NCI-H774 (cell line): ENCODE data around the gene ACOX3.
"Not testable (repeated sequence)": the region's sequence is repeated elsewhere in the genome, so short reads cannot be mapped to it uniquely, and the experiment has no call there.

Experiments used
- DNase-seq: peaks from one replicate; lab custom pipeline; 2025; lab: John Stamatoyannopoulos, UW

ACOX3 gene

GRCh38 chr4:8440492-8441311 lies at the start of gene ACOX3, which contains the start of gene TRMT44:
Gene ACOX3, minus strand, starts transcription at chr4:8440723. Its CDS starts 24,202 bp downstream, at chr4:8416521.
Gene TRMT44, plus strand, starts transcription at chr4:8440777. Its CDS starts 46 bp downstream, at chr4:8440823.
- peak; percentile 80 for DNase-seq

DNA sequence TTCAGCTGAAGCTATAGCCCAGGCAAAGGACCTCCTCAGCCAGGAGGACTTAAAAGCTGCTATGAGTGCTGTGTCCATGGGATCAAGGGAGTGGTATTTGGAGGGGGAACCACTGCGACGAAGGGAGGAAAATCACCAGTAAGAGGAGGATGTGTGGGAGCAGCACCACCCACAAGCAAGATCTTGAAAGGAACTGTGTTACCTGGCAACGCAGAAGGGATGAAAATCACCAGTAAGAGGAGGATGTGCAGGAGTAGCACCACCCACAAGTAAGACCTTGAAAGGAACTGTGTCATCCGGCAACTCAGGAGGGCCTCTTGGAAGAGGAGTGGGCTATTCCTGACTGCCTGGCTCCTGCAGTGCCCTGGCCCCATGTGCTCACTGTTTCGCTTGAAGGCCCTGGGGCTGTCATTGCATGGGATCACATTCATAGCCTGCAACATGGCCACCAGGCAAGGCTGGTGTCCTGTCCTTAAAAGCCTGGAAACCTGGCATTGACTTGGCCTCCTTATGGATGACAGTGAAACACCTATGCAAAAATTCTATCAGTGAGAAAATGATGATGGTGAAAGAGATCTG lies 48.4 kb upstream of the ACOX3 start:
- DNase-seq = no peak

- DNase-seq = not testable (repeated sequence)
Measured at GRCh38 chr4:8486643-8487042, 46.1 kb upstream of the ACOX3 start.

DNA sequence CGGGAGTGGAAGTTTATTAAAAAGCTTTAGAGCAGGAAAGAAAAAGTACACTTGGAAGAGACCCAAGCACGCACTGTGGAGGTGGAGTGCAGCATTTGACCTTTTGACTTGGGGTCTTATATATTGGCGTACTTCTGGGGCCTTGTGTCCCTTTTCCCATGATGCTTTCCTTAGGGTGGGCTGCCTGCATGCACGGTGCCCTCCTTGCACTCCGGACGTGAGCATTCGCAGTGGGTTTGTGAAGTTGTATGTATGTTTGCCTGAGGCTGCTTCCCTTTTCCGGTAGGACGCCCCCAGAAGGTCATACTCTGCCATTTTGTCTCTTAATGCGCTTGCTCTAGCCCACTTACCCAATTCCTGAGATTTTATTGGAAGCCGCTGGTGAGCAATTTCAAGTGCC lies 39.7 kb upstream of the ACOX3 start:
- no peak for DNase-seq

DNA sequence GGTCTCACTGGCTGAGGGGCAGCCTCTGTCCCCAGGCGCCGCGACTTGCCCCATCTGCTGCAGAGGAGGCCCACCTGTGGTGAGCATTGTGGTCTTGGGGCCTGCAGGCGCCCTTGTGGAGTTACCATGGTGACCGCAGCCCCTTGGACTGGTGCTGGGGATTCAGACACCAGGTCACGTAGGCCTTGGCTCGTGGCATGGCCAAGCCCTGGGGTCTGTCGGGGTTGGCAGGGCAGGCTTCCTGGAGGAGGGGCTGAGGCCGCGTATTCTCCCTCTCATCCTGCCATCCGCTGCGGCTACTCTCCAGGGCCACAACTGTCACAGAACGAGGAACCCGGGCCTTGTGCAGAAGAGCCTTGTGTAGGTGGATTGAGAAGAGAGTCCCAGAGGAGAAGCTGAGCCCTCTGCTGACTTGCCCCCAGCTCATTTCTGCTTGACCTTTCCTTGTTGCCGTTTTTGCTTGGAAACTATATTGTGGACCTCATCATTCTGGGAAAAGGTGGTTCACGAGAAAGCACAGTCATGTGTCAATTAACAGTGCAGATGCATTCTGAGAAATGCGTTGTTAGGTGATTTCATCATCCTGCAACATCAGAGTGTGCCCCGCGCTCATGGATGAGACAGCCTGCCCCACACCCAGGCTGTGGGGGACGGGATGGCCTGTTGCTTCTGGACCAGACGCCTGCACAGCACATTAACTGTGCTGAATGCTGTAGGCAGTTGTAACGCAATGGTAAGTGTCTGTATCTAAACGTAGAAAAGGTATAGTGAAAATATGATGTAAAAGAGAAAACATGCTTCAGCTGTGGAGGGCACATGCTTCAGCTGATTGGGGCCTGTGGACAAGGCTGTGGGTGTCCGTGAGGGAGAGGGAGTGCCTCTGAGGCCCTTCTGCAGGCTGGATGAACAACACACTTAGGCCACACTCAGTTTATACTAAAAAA lies 38.5 kb upstream of the ACOX3 start:
- no peak for DNase-seq

GRCh38 chr4:8478371-8478770 lies 37.8 kb upstream of the ACOX3 start:
- DNase-seq = no peak

- DNase-seq = no peak
Measured at GRCh38 chr4:8477676-8478075, 37.2 kb upstream of the ACOX3 start.

DNA sequence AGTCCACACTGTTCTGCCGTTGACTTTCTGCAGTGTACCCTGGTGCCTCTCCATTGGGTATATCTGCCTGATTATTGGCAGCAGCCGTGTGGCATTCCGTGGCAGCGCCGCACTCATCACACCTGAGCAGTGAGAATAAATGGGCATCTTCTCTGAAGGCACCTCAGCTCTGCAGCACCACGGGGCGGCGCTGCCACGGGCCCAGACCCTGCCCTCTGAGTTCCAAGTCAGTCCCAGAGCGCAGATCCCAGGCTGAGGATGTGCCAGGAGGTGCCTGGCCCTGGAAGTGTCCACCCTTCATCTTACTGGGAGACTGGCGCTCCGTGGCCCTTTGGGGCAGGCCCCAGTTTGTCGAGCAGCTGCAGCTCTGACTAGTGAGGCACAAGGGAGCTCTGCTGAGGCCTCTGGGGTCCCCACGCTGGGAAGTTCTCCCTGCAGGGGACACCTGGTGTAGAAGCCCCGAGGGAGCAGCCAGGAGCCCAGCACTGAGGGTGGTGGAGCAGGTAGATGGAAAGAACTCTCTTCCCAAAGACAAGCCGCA lies 36.6 kb upstream of the ACOX3 start:
- no peak for DNase-seq

GRCh38 chr4:8475751-8476575 lies 35.4 kb upstream of the ACOX3 start:
- no peak for DNase-seq

DNA sequence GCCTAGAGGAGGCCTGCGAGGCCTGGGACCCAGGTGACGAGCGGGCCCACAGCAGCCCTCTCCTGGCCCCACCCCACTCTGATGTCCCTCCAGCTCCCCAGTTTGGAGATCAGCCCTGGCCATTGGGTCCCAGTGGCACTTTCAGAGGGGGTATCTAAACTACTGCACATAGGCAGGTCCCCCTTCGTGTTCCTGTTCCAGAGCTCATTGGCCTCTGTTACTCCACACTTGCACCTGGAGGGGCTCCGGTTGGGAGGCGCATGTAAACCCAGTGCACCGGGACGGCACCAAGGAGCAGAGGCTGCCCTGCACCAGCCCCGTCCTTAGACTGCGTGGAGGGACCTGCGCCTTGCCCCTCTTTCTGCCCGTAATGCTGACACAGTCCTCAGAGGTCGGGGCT lies 34.3 kb upstream of the ACOX3 start:
- no peak for DNase-seq

DNA sequence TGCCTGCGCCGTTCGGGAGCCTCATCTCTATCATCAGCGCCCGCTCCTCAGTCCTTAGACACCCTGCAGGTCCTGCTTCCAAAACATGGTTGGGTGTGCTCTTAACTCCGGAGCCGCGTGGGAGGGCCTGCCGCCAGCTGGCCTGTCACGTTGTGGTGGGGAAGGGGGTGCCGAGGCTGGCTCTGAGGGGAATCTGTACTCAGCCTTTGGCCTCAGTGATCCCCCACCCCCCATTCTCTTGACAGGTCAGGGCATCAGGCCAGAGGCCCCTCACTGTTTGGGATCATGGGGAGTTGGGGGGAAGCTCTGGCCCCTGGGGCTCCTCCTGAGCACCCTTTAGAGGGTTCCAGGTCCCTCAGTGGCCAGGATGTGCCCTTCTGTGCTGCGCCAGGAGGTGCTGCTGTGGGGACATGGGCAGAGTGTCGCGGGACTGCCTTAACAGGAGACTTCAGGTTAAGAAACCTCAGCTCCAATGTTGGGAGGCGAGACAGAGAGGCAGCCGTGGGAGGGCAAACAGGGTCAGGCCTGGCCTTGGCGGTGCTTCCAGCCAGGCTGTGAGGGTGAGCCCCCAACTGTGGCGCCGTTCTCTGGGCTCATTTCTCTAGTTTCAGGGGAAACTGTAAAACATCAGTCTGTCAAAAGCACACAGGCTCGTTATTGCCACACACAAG lies 33.5 kb upstream of the ACOX3 start:
- DNase-seq = no peak

GRCh38 chr4:8473198-8473919 lies 32.8 kb upstream of the ACOX3 start:
- DNase-seq = no peak

DNA sequence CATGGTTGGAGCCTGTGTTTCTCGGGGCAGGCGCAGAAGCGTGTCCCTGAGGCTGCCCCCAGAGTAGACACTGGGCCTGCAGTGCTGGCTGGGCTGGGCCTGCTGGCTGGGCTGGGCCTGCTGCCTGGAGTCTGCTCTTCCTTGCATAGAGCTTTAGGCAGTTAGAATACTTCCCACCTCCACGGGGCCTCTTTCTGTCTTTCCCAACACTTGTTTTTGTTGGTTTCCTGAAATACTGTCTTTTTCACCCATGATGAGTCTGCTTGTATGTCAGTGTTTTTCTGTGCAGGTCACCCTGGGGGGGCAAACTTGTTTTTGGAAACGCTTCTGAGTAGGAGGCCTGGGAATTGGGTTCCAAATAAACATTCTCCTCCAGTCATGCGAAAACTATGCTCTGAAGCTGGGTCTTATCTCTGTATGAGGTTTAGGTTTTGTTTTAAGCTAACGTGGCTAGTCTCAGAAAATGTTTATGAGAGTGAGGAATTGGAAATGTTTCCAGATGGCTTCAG lies 32.2 kb upstream of the ACOX3 start:
- DNase-seq = no peak

GRCh38 chr4:8472158-8472688 lies 31.7 kb upstream of the ACOX3 start:
- no peak for DNase-seq

GRCh38 chr4:8471211-8471875 lies 30.8 kb upstream of the ACOX3 start:
- no peak for DNase-seq

DNA sequence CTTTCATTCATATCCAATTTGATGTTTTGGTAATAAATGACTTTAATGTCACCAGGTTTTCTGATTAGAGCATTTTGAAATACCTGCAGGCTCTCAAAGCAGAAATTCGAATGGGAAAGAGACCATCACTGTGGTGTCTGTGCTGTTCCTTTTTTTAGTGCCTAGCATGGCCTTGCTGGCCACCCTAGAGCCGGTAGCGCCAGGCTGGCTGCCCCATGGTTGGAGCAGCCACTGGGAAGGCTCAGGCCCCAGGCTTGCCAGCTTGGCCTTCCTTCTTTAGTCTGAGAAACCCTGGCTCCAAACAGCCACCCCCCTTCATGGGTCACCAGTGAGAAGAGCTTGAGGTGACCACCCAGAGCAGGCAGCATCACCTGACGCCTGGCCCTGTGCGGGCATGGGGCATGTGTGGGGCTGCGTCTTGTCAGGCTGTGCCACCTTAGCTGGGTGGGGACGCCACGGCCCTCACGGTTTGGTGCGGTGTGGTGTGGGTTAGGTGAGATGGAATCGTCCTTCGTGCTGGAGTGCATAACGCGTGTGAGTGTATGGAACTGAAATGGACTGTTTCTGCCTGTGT lies 30.0 kb upstream of the ACOX3 start:
- no peak for DNase-seq

GRCh38 chr4:8469550-8469949 lies 29.0 kb upstream of the ACOX3 start:
- DNase-seq = no peak

- DNase-seq = no peak
Measured at GRCh38 chr4:8468746-8469535, 28.4 kb upstream of the ACOX3 start.
